Endothelial cell of umbilical vein (primary cell): Measurements from ENCODE around the gene TMEM114.

Source experiments
- GATA2 ChIP-seq: IDR thresholded peaks from 2 replicates; pipeline ENCODE4 v1.7.0; 2011; ENCODE audit warnings: low read depth, mild to moderate bottlenecking, moderate library complexity, mixed read lengths, low read length; ENCODE audit not compliant: insufficient read length, insufficient read depth
- JUN ChIP-seq: IDR thresholded peaks from 2 replicates; pipeline ENCODE4 v1.6.1; 2011; ENCODE audit warnings: borderline replicate concordance, low read depth; ENCODE audit not compliant: insufficient read length, insufficient read depth
- POLR2A ChIP-seq: IDR thresholded peaks from 2 replicates; pipeline ENCODE4 v1.6.1; 2012; ENCODE audit warnings: low read depth, mild to moderate bottlenecking, control low read depth, low read length
- POLR2AphosphoS5 ChIP-seq: IDR thresholded peaks from 2 replicates; pipeline ENCODE4 v1.6.1; 2012; ENCODE audit warnings: low read depth, mild to moderate bottlenecking, control low read depth, low read length, moderate library complexity; ENCODE audit not compliant: insufficient read depth

DNA sequence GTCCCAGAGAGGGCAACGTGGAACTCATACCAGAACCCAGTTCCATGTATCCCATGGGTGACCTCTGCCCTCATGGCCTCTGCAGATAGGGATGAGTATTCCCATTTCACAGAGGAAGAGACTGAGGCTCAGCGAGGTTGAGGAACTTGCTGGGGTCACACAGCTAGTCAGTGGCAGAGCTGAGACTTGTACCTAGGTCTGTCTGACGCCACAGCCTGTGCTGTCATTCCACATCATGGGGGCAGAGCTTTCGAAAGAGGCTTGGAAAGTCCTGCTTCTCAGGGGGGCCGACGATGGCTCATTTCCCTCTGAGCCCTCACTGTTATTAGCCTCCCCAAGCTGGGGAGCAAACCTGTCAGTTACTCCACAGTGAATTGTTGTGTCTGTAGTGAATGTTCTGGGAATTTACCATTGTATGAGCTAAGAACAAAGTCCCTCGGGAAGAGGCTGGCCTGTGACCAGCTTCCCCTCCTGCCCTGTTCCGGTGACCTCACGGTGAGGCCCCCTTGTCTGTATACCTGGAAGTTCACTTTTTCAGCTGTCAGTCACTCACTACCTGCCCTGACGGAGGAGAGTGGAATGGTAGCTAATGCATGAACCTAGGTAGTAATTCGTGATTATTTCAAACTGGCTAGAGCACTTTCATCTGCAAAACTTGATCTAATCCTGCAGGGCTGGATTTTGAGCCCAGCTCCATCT, 40.1 kb upstream of the TMEM114 start:
- no peak for TF ChIP-seq JUN
- TF ChIP-seq POLR2AphosphoS5, result no peak
- TF ChIP-seq POLR2A, result no peak
- no peak for TF ChIP-seq GATA2
